ENCODE results near the gene CTXN2. TPM values are rescaled to one million over a fixed set of nuclear protein-coding genes. Genes with fewer than 3 reads are reported as not detected.

Gene CTXN2
- total RNA-seq, 1 donor from 2014 or later: not detected

- Histone ChIP-seq H3K27me3 (ENCODE audit: control insufficient read depth, insufficient read depth, low read length) (no peaks in the 10 kb centered on the region), H3K4me3 (ENCODE audit: low read depth, low read length) (no peak overlapping the region), H3K36me3 (ENCODE audit: control insufficient read depth, insufficient read depth, low read length) (no peaks in the 10 kb centered on the region)
- no peak for TF ChIP-seq CTCF (IDR thresholded peaks at IDR 0.05; ENCODE audit: insufficient read depth, low read length, poor library complexity, severe bottlenecking)
- DNase-seq (ENCODE audit: low read depth): no peak
Measured at GRCh38 chr15:48244921-48245320, 53.5 kb downstream of the CTXN2 start.

- Histone ChIP-seq H3K36me3 (ENCODE audit: control insufficient read depth, insufficient read depth, low read length) (no peaks in the 10 kb centered on the region), H3K27me3 (ENCODE audit: control insufficient read depth, insufficient read depth, low read length) (no peaks in the 10 kb centered on the region), H3K4me3 (ENCODE audit: low read depth, low read length) (no peak overlapping the region)
- TF ChIP-seq CTCF (IDR thresholded peaks at IDR 0.05; ENCODE audit: insufficient read depth, low read length, poor library complexity, severe bottlenecking): no peak
- no peak for DNase-seq (ENCODE audit: low read depth)
Measured at GRCh38 chr15:48248414-48248813, 56.9 kb downstream of the CTXN2 start.

- no peaks in the 10 kb centered on the region for H3K27me3 ChIP-seq (ENCODE audit: control insufficient read depth, insufficient read depth, low read length)
- DNase-seq (ENCODE audit: low read depth): peak; percentile 26
- TF ChIP-seq CTCF (IDR thresholded peaks at IDR 0.05; ENCODE audit: insufficient read depth, low read length, poor library complexity, severe bottlenecking): peak; percentile 60
- no peaks in the 10 kb centered on the region for H3K36me3 ChIP-seq (ENCODE audit: control insufficient read depth, insufficient read depth, low read length)
- H3K4me3 ChIP-seq (ENCODE audit: low read depth, low read length): no peak overlapping the region
Measured at GRCh38 chr15:48250640-48251076, 59.2 kb downstream of the CTXN2 start.

GRCh38 chr15:48253172-48253571, 61.7 kb downstream of the CTXN2 start:
- Histone ChIP-seq H3K36me3 (ENCODE audit: control insufficient read depth, insufficient read depth, low read length) (no peaks in the 10 kb centered on the region), H3K27me3 (ENCODE audit: control insufficient read depth, insufficient read depth, low read length) (no peaks in the 10 kb centered on the region), H3K4me3 (ENCODE audit: low read depth, low read length) (no peak overlapping the region)
- DNase-seq (ENCODE audit: low read depth): no peak
- no peak for TF ChIP-seq CTCF (IDR thresholded peaks at IDR 0.05; ENCODE audit: insufficient read depth, low read length, poor library complexity, severe bottlenecking)

Other genes starting within 250 kb of the CTXN2 start
- not detected in 2 replicates for gene SLC24A5, start 70.7 kb upstream of the CTXN2 start, total RNA-seq
- gene MYEF2, start 13.4 kb upstream of the CTXN2 start, total RNA-seq: 34.6 and 45.9 TPM in 2 replicates
- gene SLC12A1, start 14.6 kb downstream of the CTXN2 start, total RNA-seq: not detected in 2 replicates
- gene DUT, start 139.8 kb downstream of the CTXN2 start, total RNA-seq: 75.4 and 79.3 TPM in 2 replicates

All from kidney epithelial cell (primary cell).